ENCODE data around the gene RPS15.
A peak's percentile ranks its signal among the peaks of the same experiment; 100 is the strongest.

The RPS15 gene

GRCh38 chr19:1468274-1468820, 30.2 kb downstream of the RPS15 start:
- no peak overlapping the region for H3K27ac ChIP-seq
- H3K9me3 ChIP-seq = no peaks in the 10 kb centered on the region
- no peaks in the 10 kb centered on the region for H3K36me3 ChIP-seq
- peaks cover 24 to 85% of the 10 kb centered on the region in 2 donors for H3K27me3 ChIP-seq
- H3K4me1 ChIP-seq = peaks cover 10 to 79% (median 72%) of the 10 kb centered on the region in 4 donors
- intact Hi-C loops (cut with DNase I; ENCODE audit: low total_unique reads) = no loop called here
- TF ChIP-seq CTCF (IDR thresholded peaks at IDR 0.05) = no peak
- peak overlapping the region in 1 of 2 donors; percentile 32 for H3K4me3 ChIP-seq
- DNase-seq = no peak

- DNase-seq = no peak
- H3K9me3 ChIP-seq = no peaks in the 10 kb centered on the region
- intact Hi-C loops (cut with DNase I; ENCODE audit: low total_unique reads) = no loop called here
- H3K36me3 ChIP-seq = peaks cover 0 to 2% (median 0%) of the 10 kb centered on the region in 3 donors
- H3K4me3 ChIP-seq = peak overlapping the region in 1 of 2 donors; percentile 32
- H3K27ac ChIP-seq = no peak overlapping the region
- H3K27me3 ChIP-seq = peaks cover 24 to 90% of the 10 kb centered on the region in 2 donors
- H3K4me1 ChIP-seq = peaks cover 10 to 79% (median 72%) of the 10 kb centered on the region in 4 donors
- TF ChIP-seq CTCF (IDR thresholded peaks at IDR 0.05) = no peak
Measured at GRCh38 chr19:1468821-1469254, 30.6 kb downstream of the RPS15 start.

GRCh38 chr19:1469255-1470054, 31.3 kb downstream of the RPS15 start:
- Histone ChIP-seq H3K36me3 (peaks cover 0 to 8% (median 4%) of the 10 kb centered on the region in 3 donors), H3K27ac (no peak overlapping the region), H3K9me3 (no peaks in the 10 kb centered on the region), H3K4me3 (peak overlapping the region in 1 of 2 donors; percentile 32), H3K4me1 (peaks cover 10 to 79% (median 72%) of the 10 kb centered on the region in 4 donors), H3K27me3 (peaks cover 24 to 96% of the 10 kb centered on the region in 2 donors)
- no peak for DNase-seq
- no peak for TF ChIP-seq CTCF (IDR thresholded peaks at IDR 0.05)
- intact Hi-C loops (cut with DNase I; ENCODE audit: low total_unique reads) = no loop called here

- TF ChIP-seq CTCF (IDR thresholded peaks at IDR 0.05) = no peak
- H3K9me3 ChIP-seq = no peaks in the 10 kb centered on the region
- peak overlapping the region; percentile 20 to 32 for H3K4me3 ChIP-seq
- intact Hi-C loops (cut with DNase I; ENCODE audit: low total_unique reads) = no loop called here
- H3K36me3 ChIP-seq = peaks cover 0 to 14% (median 9%) of the 10 kb centered on the region in 3 donors
- peaks cover 24 to 100% of the 10 kb centered on the region in 2 donors for H3K27me3 ChIP-seq
- DNase-seq = no peak
- peaks cover 10 to 79% (median 72%) of the 10 kb centered on the region in 4 donors for H3K4me1 ChIP-seq
- H3K27ac ChIP-seq = no peak overlapping the region
Measured at GRCh38 chr19:1470055-1470304, 31.8 kb downstream of the RPS15 start.

GRCh38 chr19:1470305-1471009, 32.3 kb downstream of the RPS15 start:
- H3K27me3 ChIP-seq = peaks cover 24 to 100% of the 10 kb centered on the region in 2 donors

More at GRCh38 chr19:1470305-1471009, 32.3 kb downstream of the RPS15 start:
- Histone ChIP-seq H3K36me3 (peaks cover 0 to 19% (median 13%) of the 10 kb centered on the region in 3 donors), H3K9me3 (no peaks in the 10 kb centered on the region), H3K4me3 (peak overlapping the region; percentile 20 to 32), H3K4me1 (peaks cover 10 to 78% (median 69%) of the 10 kb centered on the region in 4 donors), H3K27ac (no peak overlapping the region)
- no peak for DNase-seq
- no peak for TF ChIP-seq CTCF (IDR thresholded peaks at IDR 0.05)
- intact Hi-C loops (cut with DNase I; ENCODE audit: low total_unique reads) = no loop called here

Data from tibial artery (tissue), 4 donors.